Activated T-cell treated with anti-CD3 and anti-CD28 coated beads for 48 hours (primary cell): Measurements from ENCODE around the gene WDR62.

Source experiments
- DNase-seq: peaks from one replicate; pipeline ENCODE4 v3.0.0-alpha.2; 2020; ENCODE audit warnings: low read depth

WDR62 gene

GRCh38 chr19:36140304-36141038, 85.8 kb downstream of the WDR62 start:
- peak; percentile 48 for DNase-seq

GRCh38 chr19:36141039-36141927, 86.6 kb downstream of the WDR62 start:
- DNase-seq, result peak; percentile 90

- no peak for DNase-seq
Observed at GRCh38 chr19:36142046-36142445, 87.3 kb downstream of the WDR62 start.

- DNase-seq, result no peak
Observed at GRCh38 chr19:36142496-36142895, 87.8 kb downstream of the WDR62 start.

GRCh38 chr19:36144624-36145023, 89.9 kb downstream of the WDR62 start:
- DNase-seq, result no peak

- no peak for DNase-seq
Observed at GRCh38 chr19:36149673-36150406, 95.1 kb downstream of the WDR62 start.

- DNase-seq, result no peak
Observed at GRCh38 chr19:36150586-36150985, 95.9 kb downstream of the WDR62 start.

- no peak for DNase-seq
Observed at GRCh38 chr19:36151144-36152018, 96.7 kb downstream of the WDR62 start.

GRCh38 chr19:36152019-36152351, 97.3 kb downstream of the WDR62 start:
- no peak for DNase-seq

- no peak for DNase-seq
Observed at GRCh38 chr19:36152352-36153091, 97.8 kb downstream of the WDR62 start, which contains the start of gene COX7A1. Gene COX7A1, minus strand, starts transcription at chr19:36152447. Its CDS starts 40 bp downstream, at chr19:36152407.

GRCh38 chr19:36153126-36153525, 98.4 kb downstream of the WDR62 start:
- DNase-seq, result no peak
